ENCODE measurements around the gene VTI1A. TPM values are rescaled to one million over a fixed set of nuclear protein-coding genes. Genes with fewer than 3 reads are reported as not detected.

The VTI1A gene
- total and polyA plus RNA-seq, 2 of the 8 experiments (the other 6 are each of a cell fraction or from before 2014, with no cell fraction given), result 6.0 to 20.0 TPM

GRCh38 chr10:112827086-112827485 lies 380.1 kb downstream of the VTI1A start:
- Histone ChIP-seq H2BK5ac (ENCODE audit: low read depth, low read length) (no peak overlapping the region), H3K4me2 (ENCODE audit: insufficient read depth in 1 of 2, low read depth in 2 of 2, low read length in 2 of 2) (no peak overlapping the region), H3K9me3 (ENCODE audit: insufficient read depth in 2 of 2, low read depth in 1 of 2, low read length in 1 of 2) (no peaks in the 10 kb centered on the region), H2BK20ac (ENCODE audit: low read length) (no peak overlapping the region), H3K36me3 (ENCODE audit: control insufficient read depth in 2 of 4, insufficient read depth in 4 of 4, low read length in 3 of 4) (no peaks in the 10 kb centered on the region), H3K27ac (ENCODE audit: low read depth, low read length) (no peak overlapping the region), H2BK12ac (ENCODE audit: low read depth, low read length) (no peak overlapping the region), H3K4ac (replicated peaks; ENCODE audit: insufficient read length, low read depth, low read length) (no peak overlapping the region), H2AK5ac (ENCODE audit: low read depth, low read length) (no peak overlapping the region), H3K79me2 (ENCODE audit: control insufficient read depth in 1 of 2, insufficient read depth in 2 of 2, low read length in 2 of 2) (no peaks in the 10 kb centered on the region), H2AFZ (ENCODE audit: low read length) (no peak overlapping the region), H4K20me1 (replicated peaks in 1 of 2; ENCODE audit: control insufficient read depth in 1 of 2, insufficient read depth in 2 of 2, low read length in 2 of 2) (no peaks in the 10 kb centered on the region), H2BK120ac (replicated peaks; ENCODE audit: low read depth, low read length) (no peak overlapping the region), H4K91ac (replicated peaks; ENCODE audit: insufficient read length, low read length) (no peak overlapping the region), H3K9ac (replicated peaks in 1 of 4; ENCODE audit: extremely low read depth in 1 of 4, low read depth in 3 of 4, low read length in 3 of 4) (no peak overlapping the region), H2BK15ac (ENCODE audit: low read length) (no peak overlapping the region), H4K5ac (ENCODE audit: insufficient read length, low read depth, low read length) (no peak overlapping the region), H3K14ac (ENCODE audit: insufficient read length) (no peak overlapping the region), H3K18ac (ENCODE audit: extremely low read depth, low read length) (no peak overlapping the region), H3K79me1 (ENCODE audit: low read depth, low read length) (no peaks in the 10 kb centered on the region), H4K8ac (ENCODE audit: extremely low read depth, insufficient read depth, low read length) (no peak overlapping the region), H3K27me3 (replicated peaks in 1 of 4; ENCODE audit: control insufficient read depth in 3 of 4, extremely low read depth in 1 of 4, insufficient read depth in 3 of 4, low read length in 3 of 4) (no peaks in the 10 kb centered on the region; a peak in 1 of 7 replicates), H3K23ac (ENCODE audit: insufficient read length) (no peak overlapping the region), H3K56ac (replicated peaks; ENCODE audit: insufficient read length, low read depth, low read length) (no peak overlapping the region), H3K4me1 (replicated peaks in 1 of 4; ENCODE audit: control insufficient read depth in 3 of 4, insufficient read depth in 4 of 4, low read length in 3 of 4) (peaks cover 7 to 19% (median 10%) of the 10 kb centered on the region in 4 experiments), H3K23me2 (ENCODE audit: low read depth, low read length) (no peaks in the 10 kb centered on the region), H3K4me3 (ENCODE audit: extremely low read depth in 1 of 4, insufficient read depth in 2 of 4, low read depth in 3 of 4, low read length in 4 of 4) (no peak overlapping the region)
- WGBS, 2 experiments (ENCODE audit: extremely low coverage in 1 of 2, insufficient coverage in 1 of 2, insufficient read length in 1 of 2, insufficient replicate concordance in 2 of 2, low coverage in 1 of 2, low lambda C conversion rate in 2 of 2, missing lambda C conversion rate in 1 of 2), result 96% methylated on average over 14 of the region's 14 CpGs; no CpG with 5 or more reads in 1 of the 2 experiments
- no peak for DNase-seq (ENCODE audit: low read depth in 1 of 2, low spot score in 2 of 2)
- POLR2A ChIA-PET (ENCODE audit: partially characterized antibody), result interaction anchor here (2.4 kb wide), 1 partner anchor 15 kb away, joined by 10 read pairs; no protein-coding TSS in a partner anchor
- CTCF ChIA-PET (ENCODE audit: partially characterized antibody), result no interaction called here
- TF ChIP-seq SP4 (IDR thresholded peaks at IDR 0.05; ENCODE audit: low read length), result no peak
- TF ChIP-seq KDM1A (IDR thresholded peaks at IDR 0.05; ENCODE audit: borderline replicate concordance, low read length), result no peak
- no peak for FAIRE-seq
